Measurements from ENCODE around the gene MAGI1. TPM values are rescaled to one million over a fixed set of nuclear protein-coding genes. Genes with fewer than 3 reads are reported as not detected.

Gene MAGI1
- total and polyA plus RNA-seq, 10 donors, result 3.5 to 104 (median 62.3) TPM

GRCh38 chr3:65854606-65855304 lies 184.0 kb downstream of the MAGI1 start:
- DNase-seq, result no peak
- H3K9me3 ChIP-seq, result peaks cover 0 to 11% (median 0%) of the 10 kb centered on the region in 8 donors
- TF ChIP-seq POLR2A (IDR thresholded peaks at IDR 0.05) (no peak), CTCF (IDR thresholded peaks at IDR 0.05 in 8 of 11, conservative IDR thresholded peaks at IDR 0.05 in 3 of 11) (no peak), POLR2AphosphoS5 (IDR thresholded peaks at IDR 0.05) (no peak)
- H3K4me1 ChIP-seq, result peaks cover 0 to 39% (median 10%) of the 10 kb centered on the region in 6 donors
- intact Hi-C loops (cut with DNase I; ENCODE audit: low total_unique reads), result no loop called here
- H3K36me3 ChIP-seq, result no peaks in the 10 kb centered on the region
- H3K4me3 ChIP-seq, result no peak overlapping the region
- WGBS, 5 donors, result 52 to 60% (median 56%) methylated on average over 8 of the region's 8 CpGs
- H3K27ac ChIP-seq, result peak overlapping the region in 6 of 8 donors; percentile 8 to 83 (median 71)
- H3K27me3 ChIP-seq (replicated peaks in 1 of 7), result no peaks in the 10 kb centered on the region

DNA sequence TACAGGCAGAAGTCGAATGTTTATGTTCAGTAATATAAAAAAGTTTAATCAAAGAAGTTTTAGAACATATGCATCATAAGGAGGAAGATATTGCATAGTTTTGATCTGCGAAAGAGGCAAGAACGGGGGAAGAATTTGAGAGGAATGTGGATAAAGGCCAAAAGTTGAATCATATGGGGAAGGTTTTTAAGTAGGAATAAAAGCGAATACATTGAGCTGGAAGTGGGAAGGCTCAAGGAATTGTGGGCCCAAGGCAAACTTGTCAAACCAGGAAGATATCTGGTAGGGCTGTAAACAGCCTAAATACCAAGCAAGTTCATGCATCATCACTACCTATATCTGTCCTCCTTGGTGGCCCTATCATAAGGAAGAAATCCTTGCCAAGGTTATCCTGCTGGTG lies 186.9 kb downstream of the MAGI1 start:
- intact Hi-C loops (cut with DNase I; ENCODE audit: low total_unique reads), result no loop called here
- 80 to 87% (median 84%) methylated on average over 4 of the region's 4 CpGs for WGBS, 5 donors
- H3K9me3 ChIP-seq, result no peaks in the 10 kb centered on the region
- DNase-seq, result no peak
- H3K27me3 ChIP-seq (replicated peaks in 1 of 7), result no peaks in the 10 kb centered on the region
- no peaks in the 10 kb centered on the region for H3K36me3 ChIP-seq
- TF ChIP-seq POLR2A (IDR thresholded peaks at IDR 0.05) (no peak), POLR2AphosphoS5 (IDR thresholded peaks at IDR 0.05) (no peak), CTCF (IDR thresholded peaks at IDR 0.05 in 8 of 11, conservative IDR thresholded peaks at IDR 0.05 in 3 of 11) (no peak)
- peaks cover 0 to 21% (median 5%) of the 10 kb centered on the region in 6 donors for H3K4me1 ChIP-seq
- H3K4me3 ChIP-seq, result no peak overlapping the region
- no peak overlapping the region for H3K27ac ChIP-seq

DNA sequence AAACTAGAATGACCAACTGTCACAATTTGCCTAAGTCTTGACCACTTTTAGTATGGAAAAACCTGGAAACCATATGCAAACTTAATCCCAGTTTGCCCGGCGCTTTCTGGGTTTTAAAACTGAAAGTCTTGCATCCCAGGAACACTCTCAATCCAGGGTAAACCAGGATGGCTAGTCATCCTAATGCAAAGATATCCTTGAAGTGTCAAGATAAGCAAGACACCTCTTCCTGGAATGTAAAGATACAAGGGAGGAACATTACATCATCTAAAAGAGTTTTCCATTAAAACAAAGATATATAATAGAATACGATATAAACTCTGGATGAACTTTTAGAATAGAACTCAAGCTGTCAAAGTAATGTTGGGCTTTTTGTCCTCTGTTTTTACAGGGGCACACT lies 188.5 kb downstream of the MAGI1 start:
- Histone ChIP-seq H3K9me3 (no peaks in the 10 kb centered on the region), H3K27ac (peak overlapping the region in 2 of 8 donors; percentile 10 to 21), H3K36me3 (no peaks in the 10 kb centered on the region), H3K4me3 (no peak overlapping the region), H3K27me3 (replicated peaks in 1 of 7) (no peaks in the 10 kb centered on the region), H3K4me1 (peaks cover 4 to 20% (median 6%) of the 10 kb centered on the region in 6 donors)
- intact Hi-C loops (cut with DNase I; ENCODE audit: low total_unique reads), result no loop called here
- 75 to 86% (median 76%) methylated on average over 3 of the region's 3 CpGs for WGBS, 5 donors
- no peak for DNase-seq
- TF ChIP-seq POLR2AphosphoS5 (IDR thresholded peaks at IDR 0.05) (no peak), CTCF (IDR thresholded peaks at IDR 0.05 in 8 of 11, conservative IDR thresholded peaks at IDR 0.05 in 3 of 11) (no peak), POLR2A (IDR thresholded peaks at IDR 0.05) (no peak)

DNA sequence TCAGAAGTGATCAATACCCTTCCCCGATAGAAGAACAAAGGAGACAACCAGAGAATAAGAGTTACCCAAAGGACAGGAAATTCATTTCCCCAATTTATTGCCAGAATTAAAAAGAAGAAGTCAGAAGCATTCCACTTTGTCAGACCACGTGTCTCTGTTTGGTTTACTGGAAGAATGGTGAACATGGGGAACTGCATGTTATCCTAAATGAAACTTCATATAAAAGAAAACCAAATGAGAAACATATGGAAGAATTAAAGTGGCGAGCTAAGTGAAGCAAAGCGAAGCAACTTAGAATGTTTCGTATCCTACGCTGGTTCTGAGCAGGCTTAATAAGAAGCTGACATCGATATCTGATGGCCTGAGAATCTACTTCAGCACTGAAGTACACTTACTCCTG lies 190.7 kb downstream of the MAGI1 start:
- peaks cover 0 to 9% (median 4%) of the 10 kb centered on the region in 6 donors for H3K4me1 ChIP-seq
- 77 to 89% (median 83%) methylated on average over 7 of the region's 7 CpGs for WGBS, 5 donors
- H3K27ac ChIP-seq, result no peak overlapping the region
- peaks cover 0 to 2% (median 0%) of the 10 kb centered on the region in 8 donors for H3K9me3 ChIP-seq
- H3K36me3 ChIP-seq, result no peaks in the 10 kb centered on the region
- intact Hi-C loops (cut with DNase I; ENCODE audit: low total_unique reads), result no loop called here
- H3K27me3 ChIP-seq (replicated peaks in 1 of 7), result no peaks in the 10 kb centered on the region
- no peak for DNase-seq
- TF ChIP-seq POLR2AphosphoS5 (IDR thresholded peaks at IDR 0.05) (no peak), CTCF (IDR thresholded peaks at IDR 0.05 in 8 of 11, conservative IDR thresholded peaks at IDR 0.05 in 3 of 11) (no peak), POLR2A (IDR thresholded peaks at IDR 0.05) (no peak)
- H3K4me3 ChIP-seq, result no peak overlapping the region
